PFSK-1 (cell line): ENCODE results near the gene MAOA.

ENCODE experiments used
- FOXP2 ChIP-seq: optimal IDR thresholded peaks from 2 replicates; pipeline ENCODE3; 2011; ENCODE audit warnings: borderline replicate concordance, control low read depth, inconsistent platforms; ENCODE audit not compliant: insufficient read depth; ENCODE audit errors: extremely low read length, extremely low read depth
- POLR2AphosphoS5 ChIP-seq: IDR thresholded peaks from 2 replicates; pipeline ENCODE4 v1.6.1; 2012; ENCODE audit warnings: low read depth, mild to moderate bottlenecking, control low read depth, low read length, moderate library complexity
- SIN3A ChIP-seq: IDR thresholded peaks from 2 replicates; pipeline ENCODE4 v1.6.1; 2012; ENCODE audit warnings: mild to moderate bottlenecking, low read length, moderate library complexity, borderline replicate concordance; ENCODE audit not compliant: insufficient read depth
- TAF1 ChIP-seq: IDR thresholded peaks from 2 replicates; pipeline ENCODE4 v1.6.1; 2012; ENCODE audit warnings: low read length, control low read depth, borderline replicate concordance; ENCODE audit not compliant: insufficient read depth
- TF ChIP-seq, protein P1 (sequence below), 2 experiments: IDR thresholded peaks; 2 replicates each; pipeline versions ENCODE4 v1.6.1 to v1.8.0; 2011 to 2012; ENCODE audit warnings: low read depth in 2 of 2, low read length in 2 of 2, control low read depth in 1 of 2, inconsistent platforms in 1 of 2, mild to moderate bottlenecking in 1 of 2, moderate library complexity in 1 of 2; ENCODE audit not compliant: insufficient read depth in 1 of 2

Gene MAOA

GRCh38 chrX:43720961-43721360 lies 64.9 kb downstream of the MAOA start:
- no peak for TF ChIP-seq SIN3A
- no peak for TF ChIP-seq FOXP2
- no peak for TF ChIP-seq POLR2AphosphoS5

DNA sequence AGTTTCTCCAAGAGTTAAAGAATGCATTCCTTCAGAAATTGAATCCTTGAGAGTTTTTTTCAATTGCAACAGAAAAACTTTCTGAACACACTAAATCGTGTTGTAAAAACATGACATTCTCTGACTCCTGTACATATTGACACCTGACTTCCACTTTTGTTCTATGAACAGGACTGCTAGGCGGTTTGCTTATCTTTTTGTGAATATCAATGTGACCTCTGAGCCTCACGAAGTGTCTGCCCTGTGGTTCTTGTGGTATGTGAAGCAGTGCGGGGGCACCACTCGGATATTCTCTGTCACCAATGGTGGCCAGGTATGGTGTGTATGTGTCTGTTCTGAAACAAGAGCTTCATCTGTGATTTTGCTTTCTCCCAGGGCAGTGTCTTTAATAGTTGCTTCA lies 71.9 kb downstream of the MAOA start:
- TF ChIP-seq FOXP2 = no peak
- TF ChIP-seq POLR2AphosphoS5 = no peak
- no peak for TF ChIP-seq SIN3A
- no peak for TF ChIP-seq TAF1
- TF ChIP-seq, protein P1, sequence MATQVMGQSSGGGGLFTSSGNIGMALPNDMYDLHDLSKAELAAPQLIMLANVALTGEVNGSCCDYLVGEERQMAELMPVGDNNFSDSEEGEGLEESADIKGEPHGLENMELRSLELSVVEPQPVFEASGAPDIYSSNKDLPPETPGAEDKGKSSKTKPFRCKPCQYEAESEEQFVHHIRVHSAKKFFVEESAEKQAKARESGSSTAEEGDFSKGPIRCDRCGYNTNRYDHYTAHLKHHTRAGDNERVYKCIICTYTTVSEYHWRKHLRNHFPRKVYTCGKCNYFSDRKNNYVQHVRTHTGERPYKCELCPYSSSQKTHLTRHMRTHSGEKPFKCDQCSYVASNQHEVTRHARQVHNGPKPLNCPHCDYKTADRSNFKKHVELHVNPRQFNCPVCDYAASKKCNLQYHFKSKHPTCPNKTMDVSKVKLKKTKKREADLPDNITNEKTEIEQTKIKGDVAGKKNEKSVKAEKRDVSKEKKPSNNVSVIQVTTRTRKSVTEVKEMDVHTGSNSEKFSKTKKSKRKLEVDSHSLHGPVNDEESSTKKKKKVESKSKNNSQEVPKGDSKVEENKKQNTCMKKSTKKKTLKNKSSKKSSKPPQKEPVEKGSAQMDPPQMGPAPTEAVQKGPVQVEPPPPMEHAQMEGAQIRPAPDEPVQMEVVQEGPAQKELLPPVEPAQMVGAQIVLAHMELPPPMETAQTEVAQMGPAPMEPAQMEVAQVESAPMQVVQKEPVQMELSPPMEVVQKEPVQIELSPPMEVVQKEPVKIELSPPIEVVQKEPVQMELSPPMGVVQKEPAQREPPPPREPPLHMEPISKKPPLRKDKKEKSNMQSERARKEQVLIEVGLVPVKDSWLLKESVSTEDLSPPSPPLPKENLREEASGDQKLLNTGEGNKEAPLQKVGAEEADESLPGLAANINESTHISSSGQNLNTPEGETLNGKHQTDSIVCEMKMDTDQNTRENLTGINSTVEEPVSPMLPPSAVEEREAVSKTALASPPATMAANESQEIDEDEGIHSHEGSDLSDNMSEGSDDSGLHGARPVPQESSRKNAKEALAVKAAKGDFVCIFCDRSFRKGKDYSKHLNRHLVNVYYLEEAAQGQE (IDR thresholded peaks at IDR 0.05; ENCODE audit: insufficient read depth in 1 of 2, low read depth in 2 of 2, low read length in 2 of 2) = no peak

DNA sequence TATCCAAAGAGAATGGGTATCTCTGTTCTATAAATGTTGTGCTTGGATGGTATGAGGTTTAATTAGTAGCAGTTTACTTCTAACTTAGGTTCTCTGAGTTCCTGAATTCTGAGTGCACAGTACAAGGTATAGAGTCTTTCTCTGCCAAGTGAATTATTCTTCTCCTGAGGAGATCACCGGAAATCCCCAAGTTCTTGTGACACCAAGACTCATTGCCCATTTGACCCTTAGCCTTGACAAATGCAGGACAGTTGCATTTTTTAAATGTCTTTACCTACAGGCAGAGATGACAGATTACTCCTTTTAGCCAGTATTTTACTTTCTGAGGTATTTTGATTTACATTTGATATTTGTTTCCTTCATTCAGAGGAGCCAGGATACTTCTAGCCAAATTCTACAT lies 72.9 kb downstream of the MAOA start:
- TF ChIP-seq POLR2AphosphoS5 (no peak), SIN3A (no peak), TAF1 (no peak), FOXP2 (no peak)
- TF ChIP-seq, protein P1 (IDR thresholded peaks at IDR 0.05; ENCODE audit: insufficient read depth in 1 of 2, low read depth in 2 of 2, low read length in 2 of 2) = no peak

DNA sequence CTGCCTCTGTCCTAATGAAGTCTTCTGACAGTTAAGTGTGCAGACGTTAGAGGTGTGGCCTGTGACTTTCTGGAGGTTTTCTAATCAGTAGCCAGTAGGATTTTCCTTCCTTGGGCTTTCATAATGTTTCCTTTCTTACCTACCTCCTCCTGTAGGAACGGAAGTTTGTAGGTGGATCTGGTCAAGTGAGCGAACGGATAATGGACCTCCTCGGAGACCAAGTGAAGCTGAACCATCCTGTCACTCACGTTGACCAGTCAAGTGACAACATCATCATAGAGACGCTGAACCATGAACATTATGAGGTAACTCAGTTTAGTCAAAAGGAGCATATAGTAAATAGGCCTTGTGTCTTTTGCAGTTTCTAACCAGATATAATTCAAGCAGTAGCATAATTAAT lies 75.0 kb downstream of the MAOA start:
- TF ChIP-seq TAF1 (no peak), FOXP2 (no peak)

- TF ChIP-seq POLR2AphosphoS5 (no peak), SIN3A (no peak), TAF1 (no peak), FOXP2 (no peak)
- TF ChIP-seq, protein P1 (IDR thresholded peaks at IDR 0.05; ENCODE audit: insufficient read depth in 1 of 2, low read depth in 2 of 2, low read length in 2 of 2) = no peak
Measured at GRCh38 chrX:43733699-43734098, 77.6 kb downstream of the MAOA start.

DNA sequence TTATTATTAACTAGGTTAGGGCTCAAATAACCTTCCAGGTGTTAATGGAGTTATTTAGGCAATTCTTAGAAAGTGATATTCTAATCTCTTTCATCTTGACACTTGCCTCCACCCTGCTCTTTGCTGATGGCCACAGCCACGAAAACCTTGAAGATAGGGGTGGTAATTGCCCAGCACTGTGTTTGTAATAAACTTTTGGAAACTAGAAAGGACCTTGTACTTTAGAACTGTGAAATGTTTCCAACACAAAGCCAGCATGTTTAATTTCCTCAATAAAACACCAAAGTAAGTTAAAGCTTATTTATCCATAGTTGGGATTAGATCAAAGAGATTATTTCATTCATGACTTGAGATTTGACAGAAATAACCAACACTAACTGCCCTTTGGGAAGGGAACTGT lies 78.3 kb downstream of the MAOA start:
- TF ChIP-seq SIN3A (no peak), TAF1 (no peak), FOXP2 (no peak), POLR2AphosphoS5 (no peak)
- TF ChIP-seq, protein P1 (IDR thresholded peaks at IDR 0.05; ENCODE audit: insufficient read depth in 1 of 2, low read depth in 2 of 2, low read length in 2 of 2) = no peak
